HL-60 (cell line): ENCODE results near the gene TNFSF15.

Experiments used
- CTCF ChIP-seq: IDR thresholded peaks from one replicate; pipeline ENCODE4 v1.5.1; 2011; ENCODE audit warnings: low read length, control low read depth, inconsistent platforms; ENCODE audit not compliant: insufficient read depth
- GABPA ChIP-seq: IDR thresholded peaks from 2 replicates; pipeline ENCODE4 v1.6.1; 2012; ENCODE audit warnings: low read depth
- POLR2AphosphoS5 ChIP-seq: IDR thresholded peaks from 2 replicates; pipeline ENCODE4 v1.6.1; 2012; ENCODE audit warnings: low read depth
- REST ChIP-seq: IDR thresholded peaks from 2 replicates; pipeline ENCODE4 v1.6.1; 2012; ENCODE audit warnings: low read depth; ENCODE audit not compliant: insufficient replicate concordance
- SPI1 ChIP-seq: IDR thresholded peaks from 2 replicates; pipeline ENCODE4 v1.6.1; 2012; ENCODE audit warnings: low read depth, mild to moderate bottlenecking, borderline replicate concordance

- TF ChIP-seq CTCF (no peak), REST (no peak), POLR2AphosphoS5 (no peak), GABPA (no peak), SPI1 (no peak)
Observed at GRCh38 chr9:114836769-114837168, 30.9 kb upstream of the TNFSF15 start.
